ENCODE results near the gene RHBDL1.

RHBDL1 gene

DNA sequence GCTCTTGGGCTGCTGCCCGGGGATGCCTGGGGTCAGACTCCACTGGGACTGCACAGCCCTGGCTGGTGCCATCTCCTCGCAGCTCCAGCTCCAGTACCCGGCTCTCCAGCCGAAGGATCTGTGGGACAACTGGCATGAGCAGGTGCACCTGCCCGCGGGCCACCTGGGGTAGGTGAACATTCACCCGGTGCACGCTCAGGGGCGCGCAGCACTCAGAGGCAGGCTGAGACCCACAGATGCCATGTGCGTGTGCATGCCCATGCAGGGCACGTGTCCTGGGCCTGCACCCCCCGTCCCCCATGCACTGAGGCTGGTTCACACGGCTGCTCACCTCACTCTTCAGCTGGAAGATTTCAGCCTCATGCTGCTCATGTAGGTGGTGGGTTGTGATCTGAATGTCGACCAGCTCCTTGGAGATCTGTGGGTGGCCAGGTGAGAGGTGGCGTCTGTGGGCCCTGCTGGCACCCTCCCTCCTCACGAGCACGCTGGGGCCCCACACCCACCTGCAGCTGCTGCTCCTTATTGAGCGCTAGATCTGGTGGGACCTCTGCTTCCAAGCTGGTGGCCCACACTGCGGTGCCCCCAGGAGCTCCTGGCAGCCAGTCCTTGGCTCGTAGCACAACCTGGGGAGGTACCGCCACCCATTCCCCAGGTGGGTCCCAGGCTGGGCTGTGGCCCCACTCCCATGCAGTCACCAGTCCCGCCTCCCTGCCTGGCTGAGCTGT is 50.2 kb downstream of the RHBDL1 start:
- no peak for DNase-seq (ENCODE audit: low read depth)
- no peak overlapping the region for H3K4me3 ChIP-seq (ENCODE audit: low read depth, low read length)

DNA sequence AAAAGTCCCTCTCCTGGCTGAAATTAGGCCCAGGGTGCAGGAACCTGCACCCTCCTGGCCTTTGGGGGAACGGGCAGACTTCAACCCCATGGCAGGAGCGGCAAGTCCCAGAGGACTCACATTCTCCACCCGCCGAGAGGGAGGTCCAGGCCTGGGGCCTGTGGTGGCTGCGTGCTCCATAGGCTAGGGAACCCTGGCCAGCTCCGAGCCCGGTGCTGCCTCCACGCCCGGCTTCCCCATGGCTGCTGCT is 50.6 kb downstream of the RHBDL1 start:
- no peak overlapping the region for H3K4me3 ChIP-seq (ENCODE audit: low read depth, low read length)

DNA sequence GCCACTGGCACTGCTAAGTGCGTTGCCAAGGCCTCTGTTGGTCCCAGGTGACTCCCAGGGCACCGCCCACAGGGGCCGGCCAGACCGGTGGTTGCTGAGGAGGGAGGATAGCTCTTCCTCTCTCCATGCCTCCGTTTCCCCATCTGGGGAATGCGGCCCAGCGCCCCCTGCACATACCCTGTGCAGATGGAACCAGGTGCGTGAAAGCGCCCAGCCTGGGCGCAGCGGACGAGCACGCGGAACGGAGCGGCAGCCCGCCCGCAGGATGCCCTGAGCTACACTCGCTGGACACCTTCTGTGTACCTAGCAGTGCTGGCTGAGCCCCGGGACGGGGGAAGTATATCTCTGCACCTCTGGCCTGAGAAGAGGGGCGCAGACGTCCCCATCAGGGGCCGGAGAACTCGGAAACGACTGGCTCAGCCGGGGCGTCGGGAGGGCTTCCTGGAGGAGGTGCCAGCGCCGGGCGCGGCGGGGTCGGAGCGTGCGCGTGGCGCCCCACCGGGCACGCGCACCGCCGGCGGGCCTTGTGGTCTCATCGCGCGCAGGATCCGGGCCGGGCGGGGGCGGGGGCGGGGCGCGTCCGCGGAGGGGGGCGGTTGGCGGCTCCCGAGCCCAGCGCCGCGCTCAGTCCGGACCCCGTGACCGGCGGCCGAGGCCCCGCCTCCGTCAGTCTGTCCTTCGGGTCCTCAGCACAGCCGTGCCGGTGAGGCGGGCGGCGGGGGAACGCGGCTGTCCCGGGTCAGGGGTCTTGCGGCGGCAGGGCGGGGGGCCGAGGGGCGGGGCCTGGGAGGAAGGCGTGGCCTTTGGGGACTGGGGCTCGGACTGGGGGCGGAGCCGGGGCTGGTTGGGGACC is 51.2 kb downstream of the RHBDL1 start, which contains the start of the genes CCDC78 and HAGHL:
CCDC78 (minus strand) TSS at position 6 of the 853 bp plus-strand sequence. CDS start 76 bp downstream, outside the sequence.
HAGHL (plus strand) TSS at position 669 of the 853 bp plus-strand sequence. CDS start 404 bp downstream, outside the sequence.
- no peak for DNase-seq (ENCODE audit: low read depth)

More for the DNA sequence above, 50.6 kb downstream of the RHBDL1 start:
- no peak for DNase-seq (ENCODE audit: low read depth)

DNA sequence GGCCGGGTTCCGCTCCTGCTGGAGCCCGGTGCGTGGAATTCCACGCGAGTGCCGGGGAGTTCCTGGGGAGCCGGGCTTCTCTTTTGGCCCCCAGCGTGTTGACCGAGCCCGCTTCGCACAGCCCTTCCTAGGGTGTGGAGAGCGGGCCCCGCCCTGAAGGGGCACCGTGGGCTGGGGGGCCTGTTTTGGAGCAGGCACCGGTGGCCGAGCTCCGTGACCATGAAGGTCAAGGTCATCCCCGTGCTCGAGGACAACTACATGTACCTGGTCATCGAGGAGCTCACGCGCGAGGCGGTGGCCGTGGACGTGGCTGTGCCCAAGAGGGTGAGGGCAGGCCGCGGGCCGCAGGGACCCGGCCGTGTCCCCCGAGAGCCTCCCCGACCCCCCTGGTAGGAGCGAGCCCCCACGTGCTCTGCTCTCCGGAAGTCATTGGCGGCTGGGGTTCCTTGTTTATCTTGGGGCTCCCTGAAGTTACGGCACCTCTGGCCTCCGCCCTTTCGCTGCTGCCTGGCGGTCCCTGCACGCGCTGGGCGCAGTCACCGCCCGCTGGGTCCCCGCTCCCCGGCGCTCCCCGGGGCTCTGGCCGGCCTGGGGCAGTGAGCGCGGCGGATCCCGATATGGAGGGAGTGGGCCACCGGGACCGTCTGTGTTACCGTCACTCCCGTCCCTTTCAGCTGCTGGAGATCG is 52.0 kb downstream of the RHBDL1 start:
- no peak for DNase-seq (ENCODE audit: low read depth)
- peak overlapping the region; percentile 81 for H3K4me3 ChIP-seq (ENCODE audit: low read depth, low read length)

More for the DNA sequence above, 51.2 kb downstream of the RHBDL1 start, which contains the start of the genes CCDC78 and HAGHL:
- peak within 1 kb of the TSS; percentile 81 for H3K4me3 ChIP-seq (ENCODE audit: low read depth, low read length)

Data from skeletal muscle cell (primary cell).